ENCODE data around the gene HAO1. TPM values are rescaled to one million over a fixed set of nuclear protein-coding genes. Genes with fewer than 3 reads are reported as not detected.

HAO1 gene
- total RNA-seq, result 100 to 1,000 TPM; 132 to 243 (median 171) TPM
- long read RNA-seq, transcript HAO1-201 (8 exons, 1,777 nt), result major isoform, 81 of 95 reads
- long read RNA-seq, partial matches to known transcripts, result 9 of 95 reads
- long read RNA-seq, other reads (novel, unspliced or antisense), result 5 of 95 reads

DNA sequence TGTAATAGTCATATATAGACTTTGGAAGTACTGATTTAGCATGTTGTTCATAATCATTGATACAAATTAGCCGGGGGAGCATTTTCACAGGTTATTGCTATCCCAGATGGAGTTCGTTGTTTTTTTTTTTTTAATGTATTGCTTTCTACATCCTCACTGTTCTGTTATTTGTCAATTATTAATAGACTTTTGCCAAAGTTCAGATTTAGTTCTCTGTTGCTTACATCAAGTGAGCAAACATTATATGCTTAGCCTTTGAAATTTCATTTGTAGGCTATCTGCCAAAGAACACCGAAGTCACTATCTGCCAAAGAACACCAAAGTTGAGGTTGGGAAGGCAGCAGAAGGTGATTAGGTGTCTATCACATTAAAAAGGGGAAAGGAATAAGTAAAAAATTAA is at the start of gene HAO1:
Gene HAO1, minus strand, starts transcription at position 118 of the 400 bp plus-strand sequence. Its CDS starts 36 bp downstream, at position 82.
- Histone ChIP-seq H3K36me3 (no peaks in the 10 kb centered on the region), H3K27me3 (no peaks in the 10 kb centered on the region), H3K27ac (peak within 1 kb of the TSS; percentile 85 to 94 (median 92)), H3K4me1 (peaks cover 0 to 15% (median 4%) of the 10 kb centered on the region in 4 donors), H3K4me3 (peak within 1 kb of the TSS; percentile 31 to 70 (median 64)), H3K9me3 (no peaks in the 10 kb centered on the region)
- 24% methylated on average over 3 of the region's 3 CpGs for WGBS (ENCODE audit: insufficient coverage, low coverage, low lambda C conversion rate, missing lambda C conversion rate)
- intact Hi-C loops (cut with DNase I), result no loop called here
- DNase-seq (peak in 1 of 3 donors; percentile 51), ATAC-seq (peak; percentile 42 to 72 (median 54))
- TF ChIP-seq POLR2A (IDR thresholded peaks at IDR 0.05), result peak; percentile 53
- TF ChIP-seq, protein P1, sequence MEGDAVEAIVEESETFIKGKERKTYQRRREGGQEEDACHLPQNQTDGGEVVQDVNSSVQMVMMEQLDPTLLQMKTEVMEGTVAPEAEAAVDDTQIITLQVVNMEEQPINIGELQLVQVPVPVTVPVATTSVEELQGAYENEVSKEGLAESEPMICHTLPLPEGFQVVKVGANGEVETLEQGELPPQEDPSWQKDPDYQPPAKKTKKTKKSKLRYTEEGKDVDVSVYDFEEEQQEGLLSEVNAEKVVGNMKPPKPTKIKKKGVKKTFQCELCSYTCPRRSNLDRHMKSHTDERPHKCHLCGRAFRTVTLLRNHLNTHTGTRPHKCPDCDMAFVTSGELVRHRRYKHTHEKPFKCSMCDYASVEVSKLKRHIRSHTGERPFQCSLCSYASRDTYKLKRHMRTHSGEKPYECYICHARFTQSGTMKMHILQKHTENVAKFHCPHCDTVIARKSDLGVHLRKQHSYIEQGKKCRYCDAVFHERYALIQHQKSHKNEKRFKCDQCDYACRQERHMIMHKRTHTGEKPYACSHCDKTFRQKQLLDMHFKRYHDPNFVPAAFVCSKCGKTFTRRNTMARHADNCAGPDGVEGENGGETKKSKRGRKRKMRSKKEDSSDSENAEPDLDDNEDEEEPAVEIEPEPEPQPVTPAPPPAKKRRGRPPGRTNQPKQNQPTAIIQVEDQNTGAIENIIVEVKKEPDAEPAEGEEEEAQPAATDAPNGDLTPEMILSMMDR (IDR thresholded peaks at IDR 0.05), result no peak

DNA sequence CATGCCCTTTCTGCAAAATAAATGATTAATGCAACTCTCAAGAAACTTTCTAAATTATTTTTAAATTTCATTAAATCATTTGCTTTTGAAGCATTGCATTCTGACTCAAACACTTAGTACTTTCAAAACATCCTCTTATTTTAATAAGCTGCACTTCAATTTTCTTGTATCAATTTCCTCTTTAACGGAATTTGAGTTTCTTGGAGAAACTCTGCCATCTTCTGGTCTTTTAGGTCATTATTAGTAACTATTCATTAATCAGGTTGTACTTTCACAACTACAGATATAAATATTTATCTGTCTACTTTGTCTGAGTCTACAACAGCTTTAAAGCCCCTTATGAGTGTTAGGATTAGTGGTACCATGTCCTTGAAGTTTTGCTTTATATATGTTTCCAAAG is 49.1 kb upstream of the HAO1 start:
- intact Hi-C loops (cut with DNase I), result no loop called here
- 9% methylated on average over 1 of the region's 1 CpG for WGBS (ENCODE audit: insufficient coverage, low coverage, low lambda C conversion rate, missing lambda C conversion rate)

DNA sequence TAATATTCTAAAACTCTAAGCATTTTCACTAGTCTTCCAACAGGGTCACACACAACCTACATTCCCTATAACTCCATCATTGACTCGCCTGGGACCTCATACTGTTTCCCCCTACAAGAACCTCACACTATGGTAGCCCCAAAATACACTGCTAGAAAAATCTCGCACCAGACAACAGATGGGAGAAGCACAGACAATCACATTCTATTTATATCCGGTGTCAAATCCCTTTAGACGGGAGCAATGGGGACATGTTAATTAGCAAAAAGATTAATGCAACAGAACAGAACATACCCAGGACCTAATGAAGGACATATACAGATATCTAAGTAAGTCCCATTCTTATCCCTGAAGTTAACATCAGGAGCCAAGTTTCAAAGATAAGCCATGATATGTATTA is 45.7 kb upstream of the HAO1 start:
- 79% methylated on average over 4 of the region's 4 CpGs for WGBS (ENCODE audit: insufficient coverage, low coverage, low lambda C conversion rate, missing lambda C conversion rate)
- DNase-seq, result no peak
- Histone ChIP-seq H3K9me3 (no peaks in the 10 kb centered on the region), H3K36me3 (no peaks in the 10 kb centered on the region), H3K4me1 (peaks cover 0 to 24% (median 4%) of the 10 kb centered on the region in 4 donors), H3K27me3 (no peaks in the 10 kb centered on the region), H3K4me3 (no peak overlapping the region), H3K27ac (no peak overlapping the region)
- intact Hi-C loops (cut with DNase I), result no loop called here
- ATAC-seq, result no peak
- no peak for TF ChIP-seq POLR2A (IDR thresholded peaks at IDR 0.05)
- TF ChIP-seq, protein P1 (IDR thresholded peaks at IDR 0.05), result no peak

More for the DNA sequence above, 49.1 kb upstream of the HAO1 start:
- DNase-seq (no peak), ATAC-seq (peak; percentile 46 to 71 (median 60))
- Histone ChIP-seq H3K27ac (no peak overlapping the region), H3K36me3 (no peaks in the 10 kb centered on the region), H3K9me3 (no peaks in the 10 kb centered on the region), H3K4me1 (peaks cover 0 to 12% (median 0%) of the 10 kb centered on the region in 4 donors), H3K4me3 (no peak overlapping the region), H3K27me3 (no peaks in the 10 kb centered on the region)
- no peak for TF ChIP-seq POLR2A (IDR thresholded peaks at IDR 0.05)
- TF ChIP-seq, protein P1 (IDR thresholded peaks at IDR 0.05), result peak; percentile 30 to 49 (median 40)

DNA sequence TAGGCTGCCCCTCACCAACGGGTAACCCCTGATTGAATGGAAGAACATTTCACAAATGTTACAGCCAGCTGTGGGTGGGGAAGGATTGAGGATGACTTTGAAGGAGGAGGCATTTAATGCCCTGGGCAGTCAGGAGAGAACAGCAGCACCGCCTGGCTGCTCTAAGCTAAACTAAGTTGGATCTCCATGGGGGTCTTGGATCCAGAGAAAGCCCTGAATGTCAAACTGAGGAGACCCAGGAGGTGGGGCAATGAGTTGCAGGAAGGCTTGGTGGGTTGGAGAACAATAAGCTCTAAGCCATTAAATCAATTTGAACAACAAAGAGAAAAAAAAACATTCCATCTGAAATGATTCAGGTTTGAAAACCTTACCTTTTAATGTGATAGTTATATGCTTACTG is 43.9 kb upstream of the HAO1 start:
- Histone ChIP-seq H3K27ac (no peak overlapping the region), H3K4me3 (no peak overlapping the region), H3K9me3 (no peaks in the 10 kb centered on the region), H3K4me1 (peaks cover 0 to 25% (median 8%) of the 10 kb centered on the region in 4 donors), H3K36me3 (no peaks in the 10 kb centered on the region), H3K27me3 (no peaks in the 10 kb centered on the region)
- 94% methylated on average over 2 of the region's 2 CpGs for WGBS (ENCODE audit: insufficient coverage, low coverage, low lambda C conversion rate, missing lambda C conversion rate)
- DNase-seq (no peak), ATAC-seq (no peak)
- intact Hi-C loops (cut with DNase I), result no loop called here
- TF ChIP-seq POLR2A (IDR thresholded peaks at IDR 0.05), result no peak
- TF ChIP-seq, protein P1 (IDR thresholded peaks at IDR 0.05), result no peak

Measured in right lobe of liver (tissue), 6 donors.